Colonic mucosa (tissue), 4 donors: ENCODE measurements around the gene HSFX3. TPM values are rescaled to one million over a fixed set of nuclear protein-coding genes. Genes with fewer than 3 reads are reported as not detected.
A peak's percentile ranks its signal among the peaks of the same experiment; 100 is the strongest.
"Not testable (repeated sequence)": the region's sequence is repeated elsewhere in the genome, so short reads cannot be mapped to it uniquely, and the experiment has no call there.

Source experiments
- DNase-seq: peaks from one replicate; pipeline ENCODE4 v3.0.0-alpha.2; 2020
- H3K27ac ChIP-seq: fragments of 200-600 bp; one replicate; pipeline ENCODE4 v1.8.0; 2021
- H3K27me3 ChIP-seq: fragments of 200-600 bp; one replicate; pipeline ENCODE4 v1.8.0; 2021
- H3K36me3 ChIP-seq: fragments of 200-600 bp; one replicate; pipeline ENCODE4 v1.8.0; 2021
- H3K4me1 ChIP-seq: fragments of 200-600 bp; one replicate; pipeline ENCODE4 v1.8.0; 2021; ENCODE audit warnings: mild to moderate bottlenecking
- H3K4me3 ChIP-seq: fragments of 200-600 bp; one replicate; pipeline ENCODE4 v1.8.0; 2021
- H3K9ac ChIP-seq, 2 donors: one replicate each; pipeline ENCODE4 v1.7.0; 2013; ENCODE audit warnings: control low read depth in 2 of 2, low read depth in 2 of 2, low read length in 2 of 2
- H3K9me3 ChIP-seq: fragments of 200-600 bp; one replicate; pipeline ENCODE4 v1.8.0; 2021
- intact Hi-C: fragments of 100-400 bp; cut with DNase I; formaldehyde crosslinking; loops from one replicate; pipeline ENCODE4 v1.14.1; 2022
- total RNA-seq, 2 donors: library from RNA; stranded (reverse); fragmentation: NEBNext Ultra II Directional in 1 of 2; extraction: Animal tissue kit (Norgen Biotek cat#: 25700) in 1 of 2; gene quantifications; one replicate each; pipeline ENCODE4 v1.2.1, GENCODE V29; 2021
- TF ChIP-seq, protein P1 (sequence below): fragments of 200-600 bp; IDR thresholded peaks from one replicate; pipeline ENCODE4 v1.8.0; 2022; ENCODE audit warnings: antibody characterized with exemption, mild to moderate bottlenecking
- donor health status: healthy.
- donor health status: DM: no; HTN: no; CAD: no.
- donor health status: DM: no; HTN: no; CAD: no.

HSFX3 gene
- total RNA-seq, 2 donors from 2014 or later, result not detected

DNA sequence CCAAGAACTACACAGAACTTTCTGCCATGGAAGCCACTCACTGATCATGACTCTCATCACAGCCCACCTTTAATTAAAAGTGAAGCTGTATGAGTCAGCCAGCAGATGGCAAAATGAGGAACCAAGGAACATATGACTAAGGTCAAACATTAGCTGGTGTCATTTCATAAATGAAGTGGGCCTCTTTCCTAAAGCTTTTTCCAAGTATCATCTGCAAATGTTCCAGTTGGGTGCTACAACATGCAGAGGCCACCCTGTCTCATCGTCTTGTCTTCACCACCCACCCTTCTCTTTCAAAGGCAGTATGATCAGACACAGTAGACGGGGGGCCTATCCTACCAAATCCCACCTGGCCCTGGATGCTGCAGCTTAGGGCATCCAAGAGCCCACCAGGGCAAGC lies 18.1 kb downstream of the HSFX3 start:
- no peak for DNase-seq
- no peaks in the 10 kb centered on the region for H3K4me1 ChIP-seq
- intact Hi-C loops, result no loop called here
- H3K36me3 ChIP-seq, result no peaks in the 10 kb centered on the region
- H3K27ac ChIP-seq, result no peak overlapping the region
- TF ChIP-seq, protein P1, sequence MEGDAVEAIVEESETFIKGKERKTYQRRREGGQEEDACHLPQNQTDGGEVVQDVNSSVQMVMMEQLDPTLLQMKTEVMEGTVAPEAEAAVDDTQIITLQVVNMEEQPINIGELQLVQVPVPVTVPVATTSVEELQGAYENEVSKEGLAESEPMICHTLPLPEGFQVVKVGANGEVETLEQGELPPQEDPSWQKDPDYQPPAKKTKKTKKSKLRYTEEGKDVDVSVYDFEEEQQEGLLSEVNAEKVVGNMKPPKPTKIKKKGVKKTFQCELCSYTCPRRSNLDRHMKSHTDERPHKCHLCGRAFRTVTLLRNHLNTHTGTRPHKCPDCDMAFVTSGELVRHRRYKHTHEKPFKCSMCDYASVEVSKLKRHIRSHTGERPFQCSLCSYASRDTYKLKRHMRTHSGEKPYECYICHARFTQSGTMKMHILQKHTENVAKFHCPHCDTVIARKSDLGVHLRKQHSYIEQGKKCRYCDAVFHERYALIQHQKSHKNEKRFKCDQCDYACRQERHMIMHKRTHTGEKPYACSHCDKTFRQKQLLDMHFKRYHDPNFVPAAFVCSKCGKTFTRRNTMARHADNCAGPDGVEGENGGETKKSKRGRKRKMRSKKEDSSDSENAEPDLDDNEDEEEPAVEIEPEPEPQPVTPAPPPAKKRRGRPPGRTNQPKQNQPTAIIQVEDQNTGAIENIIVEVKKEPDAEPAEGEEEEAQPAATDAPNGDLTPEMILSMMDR, result no peak
- no peaks in the 10 kb centered on the region for H3K9me3 ChIP-seq
- no peak overlapping the region for H3K9ac ChIP-seq
- no peak overlapping the region for H3K4me3 ChIP-seq
- no peaks in the 10 kb centered on the region for H3K27me3 ChIP-seq

DNA sequence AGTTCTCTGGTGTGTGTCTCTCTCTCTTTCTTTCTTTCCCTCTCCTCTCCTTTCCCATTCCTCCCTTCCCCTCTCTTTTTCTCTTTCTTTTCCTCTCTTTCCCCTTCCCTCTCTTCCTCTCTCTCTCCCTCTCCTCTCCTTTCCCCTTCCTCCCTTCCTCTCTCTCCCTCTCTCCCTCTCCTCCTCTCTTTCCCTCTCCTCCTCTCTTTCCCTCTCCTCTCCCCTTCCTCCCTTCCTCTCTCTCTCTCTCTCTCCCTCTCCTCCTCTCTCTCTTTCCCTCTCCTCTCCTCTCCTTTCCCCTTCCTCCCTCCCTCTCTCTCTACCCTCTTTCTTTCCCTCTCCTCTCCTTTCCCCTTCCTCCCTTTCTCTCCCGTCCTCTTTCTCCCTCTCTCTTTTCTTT lies 21.3 kb downstream of the HSFX3 start:
- no peak for DNase-seq
- Histone ChIP-seq H3K9ac (no peak overlapping the region), H3K36me3 (no peaks in the 10 kb centered on the region), H3K4me1 (no peaks in the 10 kb centered on the region), H3K27me3 (no peaks in the 10 kb centered on the region), H3K27ac (no peak overlapping the region), H3K4me3 (no peak overlapping the region), H3K9me3 (no peaks in the 10 kb centered on the region)
- intact Hi-C loops, result no loop called here
- TF ChIP-seq, protein P1, result no peak

DNA sequence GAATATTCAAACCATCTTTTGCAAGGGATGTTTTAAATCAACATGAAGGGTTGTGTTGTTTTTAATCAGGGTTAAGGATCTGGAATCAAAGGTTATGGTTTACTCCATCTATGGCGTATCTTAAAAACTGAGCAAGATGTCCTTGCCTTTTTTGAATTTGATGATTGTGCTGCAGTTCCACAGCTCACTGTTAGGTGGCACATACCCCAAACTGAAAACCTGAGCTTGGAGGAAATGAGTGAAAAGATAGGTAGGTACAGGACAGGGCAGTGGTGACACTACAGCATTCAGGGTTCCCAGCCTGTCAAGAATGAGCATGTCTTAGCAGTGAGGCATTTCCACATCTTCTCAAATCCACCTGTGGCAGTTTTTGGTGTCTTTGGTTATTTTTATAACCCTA lies 22.0 kb downstream of the HSFX3 start:
- no peaks in the 10 kb centered on the region for H3K4me1 ChIP-seq
- no peak overlapping the region for H3K27ac ChIP-seq
- no peak for DNase-seq
- intact Hi-C loops, result no loop called here
- no peaks in the 10 kb centered on the region for H3K9me3 ChIP-seq
- TF ChIP-seq, protein P1, result peak; percentile 33
- no peak overlapping the region for H3K4me3 ChIP-seq
- no peaks in the 10 kb centered on the region for H3K27me3 ChIP-seq
- H3K36me3 ChIP-seq, result no peaks in the 10 kb centered on the region
- no peak overlapping the region for H3K9ac ChIP-seq

DNA sequence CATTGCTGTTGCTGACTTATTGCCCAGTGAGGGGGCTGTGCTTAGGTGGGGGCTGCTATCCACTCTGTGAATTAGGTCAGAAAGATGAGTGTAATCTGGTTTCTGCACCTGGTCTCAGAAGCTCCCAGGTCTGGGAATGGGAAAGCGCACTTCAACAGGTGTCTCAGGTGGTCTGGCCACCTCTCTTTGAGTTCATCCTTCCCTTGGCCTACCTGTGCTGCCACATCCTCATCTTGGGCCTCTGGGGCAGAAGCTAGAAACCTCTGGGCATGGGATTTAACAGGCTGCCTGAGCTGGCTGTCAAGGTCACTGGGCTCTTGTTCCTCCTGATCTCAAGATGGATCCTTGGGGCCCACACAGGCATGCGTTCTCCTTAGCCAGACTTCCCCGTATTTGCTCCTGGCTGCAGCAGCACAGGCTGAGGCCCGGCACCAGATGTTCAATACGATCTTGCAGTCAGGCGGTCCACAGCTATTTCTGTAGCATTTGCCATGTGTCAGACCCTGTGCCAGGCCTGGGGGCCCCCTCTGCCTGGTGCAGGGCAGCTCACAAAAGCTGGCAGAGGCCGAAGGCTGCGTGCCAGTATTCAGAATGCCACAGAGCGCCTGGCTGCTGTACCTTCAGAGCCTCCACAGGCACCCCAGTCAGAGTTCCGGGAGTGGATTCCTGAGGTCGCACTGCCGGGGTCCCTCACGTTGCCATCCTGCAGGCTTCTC lies 23.2 kb downstream of the HSFX3 start:
- DNase-seq, H3K27me3 ChIP-seq, H3K9ac ChIP-seq, H3K27ac ChIP-seq, H3K4me3 ChIP-seq, H3K9me3 ChIP-seq, H3K36me3 ChIP-seq, H3K4me1 ChIP-seq, intact Hi-C loops: not testable (repeated sequence)

- DNase-seq, H3K36me3 ChIP-seq, intact Hi-C loops, H3K4me1 ChIP-seq, H3K27me3 ChIP-seq, H3K4me3 ChIP-seq, H3K27ac ChIP-seq, H3K9ac ChIP-seq, H3K9me3 ChIP-seq: not testable (repeated sequence)
Measured at GRCh38 chrX:149525903-149526302, 23.8 kb downstream of the HSFX3 start.

GRCh38 chrX:149525389-149525788 lies 24.3 kb downstream of the HSFX3 start:
- DNase-seq, H3K27me3 ChIP-seq, intact Hi-C loops, H3K27ac ChIP-seq, H3K9me3 ChIP-seq, H3K9ac ChIP-seq, H3K4me1 ChIP-seq, H3K4me3 ChIP-seq, H3K36me3 ChIP-seq: not testable (repeated sequence)

- TF ChIP-seq, protein P1, result no peak
- no peaks in the 10 kb centered on the region for H3K4me1 ChIP-seq
- H3K9me3 ChIP-seq, result no peaks in the 10 kb centered on the region
- no peak overlapping the region for H3K4me3 ChIP-seq
- H3K27me3 ChIP-seq, result no peaks in the 10 kb centered on the region
- H3K27ac ChIP-seq, result no peak overlapping the region
- intact Hi-C loops, result no loop called here
- H3K9ac ChIP-seq, result no peak overlapping the region
- no peak for DNase-seq
- no peaks in the 10 kb centered on the region for H3K36me3 ChIP-seq
Measured at GRCh38 chrX:149522916-149523315, 26.8 kb downstream of the HSFX3 start.
